Measurements from ENCODE around the gene KRT25. TPM values are rescaled to one million over a fixed set of nuclear protein-coding genes. Genes with fewer than 3 reads are reported as not detected.

The KRT25 gene
- total and polyA plus RNA-seq, 8 donors: not detected

- FAIRE-seq: no peak
- H3K4me1 ChIP-seq: no peaks in the 10 kb centered on the region
- H3K9me3 ChIP-seq: no peaks in the 10 kb centered on the region
- TF ChIP-seq CTCF (IDR thresholded peaks at IDR 0.05): no peak
- 63 to 81% methylated on average over 2 of the region's 2 CpGs for WGBS, 2 donors
- no peak overlapping the region for H3K27ac ChIP-seq
- no peak for ATAC-seq
- intact Hi-C loops (cut with DNase I): no loop called here
- no peaks in the 10 kb centered on the region for H3K27me3 ChIP-seq
- no peak for DNase-seq
- H3K4me3 ChIP-seq: no peak overlapping the region
- no peaks in the 10 kb centered on the region for H3K36me3 ChIP-seq
Measured at GRCh38 chr17:40765657-40766056, 10.5 kb upstream of the KRT25 start.

DNA sequence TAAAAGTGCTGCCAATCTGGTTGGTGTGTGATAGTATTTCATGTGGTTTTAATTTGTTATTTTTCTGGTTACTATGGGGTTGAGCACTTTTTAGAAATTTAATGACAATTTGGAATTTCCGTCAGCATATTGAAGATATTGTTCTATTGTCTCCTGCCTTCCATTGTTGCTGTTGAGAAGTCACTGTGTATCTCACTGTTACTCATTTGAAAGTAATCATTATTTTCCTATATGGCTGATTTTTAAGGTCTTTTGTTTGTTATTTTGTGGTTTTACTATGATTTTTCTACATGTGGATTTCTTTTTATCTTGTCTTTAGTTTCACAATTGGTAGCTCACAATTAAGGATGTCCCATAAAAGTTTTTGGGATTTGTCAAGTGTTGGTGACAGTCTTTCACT, 8.6 kb upstream of the KRT25 start:
- FAIRE-seq (no peak), ATAC-seq (no peak)

GRCh38 chr17:40760105-40761016, 5.2 kb upstream of the KRT25 start:
- no peaks in the 10 kb centered on the region for H3K27me3 ChIP-seq
- FAIRE-seq (no peak), DNase-seq (no peak), ATAC-seq (no peak)
- H3K9me3 ChIP-seq: no peaks in the 10 kb centered on the region
- no peaks in the 10 kb centered on the region for H3K36me3 ChIP-seq
- WGBS, 2 donors: 4 to 10% methylated on average over 1 of the region's 1 CpG
- H3K27ac ChIP-seq: no peak overlapping the region
- intact Hi-C loops (cut with DNase I): no loop called here
- no peak for TF ChIP-seq CTCF (IDR thresholded peaks at IDR 0.05)
- H3K4me1 ChIP-seq: no peaks in the 10 kb centered on the region
- H3K4me3 ChIP-seq: no peak overlapping the region

More for the DNA sequence above, 8.6 kb upstream of the KRT25 start:
- no peaks in the 10 kb centered on the region for H3K36me3 ChIP-seq
- H3K27ac ChIP-seq: no peak overlapping the region
- DNase-seq: no peak
- 61 to 70% methylated on average over 1 of the region's 1 CpG for WGBS, 2 donors
- no peaks in the 10 kb centered on the region for H3K4me1 ChIP-seq
- H3K4me3 ChIP-seq: no peak overlapping the region
- no peaks in the 10 kb centered on the region for H3K27me3 ChIP-seq
- no peak for TF ChIP-seq CTCF (IDR thresholded peaks at IDR 0.05)
- intact Hi-C loops (cut with DNase I): no loop called here
- no peaks in the 10 kb centered on the region for H3K9me3 ChIP-seq

DNA sequence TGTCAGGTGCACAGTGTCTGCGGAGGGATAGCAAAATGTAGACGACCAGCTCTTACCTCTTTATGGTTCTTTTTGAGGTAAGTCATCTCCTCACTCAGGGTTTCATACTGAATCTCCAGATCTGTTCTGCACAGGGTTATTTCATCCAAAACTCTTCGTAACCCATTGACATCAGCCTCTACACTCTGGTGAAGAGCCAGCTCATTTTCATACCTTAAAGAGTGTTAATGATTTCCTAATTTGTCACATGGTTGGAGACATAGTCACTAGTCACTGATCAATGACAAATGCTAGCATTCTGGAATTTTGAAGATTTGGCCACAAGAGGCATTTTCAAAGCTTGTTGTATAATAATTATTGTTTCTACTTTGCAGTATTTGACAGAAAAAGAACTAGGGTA, 1.3 kb downstream of the KRT25 start:
- no peak for FAIRE-seq
- Histone ChIP-seq H3K4me1 (no peaks in the 10 kb centered on the region), H3K4me3 (no peak overlapping the region), H3K9me3 (no peaks in the 10 kb centered on the region), H3K36me3 (no peaks in the 10 kb centered on the region), H3K27ac (no peak overlapping the region), H3K27me3 (peaks cover 0 to 6% (median 0%) of the 10 kb centered on the region in 4 donors)
- no peak for DNase-seq
- ATAC-seq: no peak
- intact Hi-C loops (cut with DNase I): no loop called here
- no peak for TF ChIP-seq CTCF (IDR thresholded peaks at IDR 0.05)
- WGBS, 2 donors: 67 to 69% methylated on average over 3 of the region's 3 CpGs

DNA sequence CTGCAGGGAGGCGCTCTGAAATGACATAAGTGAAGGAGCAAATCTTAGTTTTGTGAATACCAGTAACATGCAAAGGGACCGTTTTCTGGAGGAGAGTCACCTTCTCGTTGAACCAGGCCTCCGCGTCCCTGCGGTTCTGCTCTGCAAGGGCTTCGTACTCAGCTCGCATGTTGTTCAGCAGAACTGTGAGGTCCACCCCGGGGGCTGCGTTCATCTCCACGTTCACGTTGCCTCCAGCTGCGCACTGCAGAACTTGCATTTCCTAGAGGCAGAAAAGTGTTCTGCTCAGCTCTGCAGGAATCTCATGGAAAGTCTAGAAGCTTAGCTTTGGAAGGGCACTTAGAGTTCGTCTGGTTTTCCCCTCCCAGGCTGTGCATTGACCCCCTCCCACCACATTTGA, 4.1 kb downstream of the KRT25 start:
- no peak for FAIRE-seq
- 67 to 79% methylated on average over 14 of the region's 14 CpGs for WGBS, 2 donors
- ATAC-seq: no peak

More for the DNA sequence above, 4.1 kb downstream of the KRT25 start:
- Histone ChIP-seq H3K27ac (no peak overlapping the region), H3K4me3 (no peak overlapping the region), H3K27me3 (peaks cover 0 to 6% (median 0%) of the 10 kb centered on the region in 4 donors), H3K36me3 (no peaks in the 10 kb centered on the region), H3K4me1 (no peaks in the 10 kb centered on the region), H3K9me3 (no peaks in the 10 kb centered on the region)
- no peak for DNase-seq
- no peak for TF ChIP-seq CTCF (IDR thresholded peaks at IDR 0.05)
- intact Hi-C loops (cut with DNase I): no loop called here

Data from pancreas (tissue), 10 donors.